K562 (cell line): ENCODE data around the gene TMEM45A. TPM values are rescaled to one million over a fixed set of nuclear protein-coding genes. Genes with fewer than 3 reads are reported as not detected.
A peak's percentile ranks its signal among the peaks of the same experiment; 100 is the strongest.

ENCODE experiments used
- CBFA2T2 ChIP-seq: fragments of 450-650 bp; conservative IDR thresholded peaks from 2 replicates; pipeline ENCODE4 v1.6.1; 2017; ENCODE audit warnings: mild to moderate bottlenecking
- CBX1 ChIP-seq: sonication (generic); IDR thresholded peaks from 2 replicates; pipeline ENCODE4 v1.6.1; 2016; ENCODE audit warnings: antibody characterized with exemption, low read depth, mild to moderate bottlenecking
- CBX2 ChIP-seq: fragments of 200-600 bp; sonication (generic); IDR thresholded peaks from one replicate; pipeline ENCODE4 v1.6.1; 2012; ENCODE audit warnings: mild to moderate bottlenecking, low read length, inconsistent platforms; ENCODE audit not compliant: insufficient read depth, poor library complexity, severe bottlenecking
- CC2D1A ChIP-seq: fragments of 450-650 bp; IDR thresholded peaks from 2 replicates; pipeline ENCODE4 v1.6.1; 2017; ENCODE audit warnings: mild to moderate bottlenecking
- CREB1 ChIP-seq, 2 experiments: sonication (generic) in 1 of 2; formaldehyde crosslinking in 1 of 2; IDR thresholded peaks; 2 replicates each; pipeline versions ENCODE4 v1.6.1 to v1.8.0; 2012 to 2022; ENCODE audit warnings: inconsistent platforms in 1 of 2, mild to moderate bottlenecking in 1 of 2, missing genetic modification reagents in 1 of 2, moderate library complexity in 1 of 2
- CREBBP ChIP-seq: IDR thresholded peaks from one replicate; pipeline ENCODE4 v1.6.1; 2012; ENCODE audit warnings: low read depth, mild to moderate bottlenecking, control low read depth, inconsistent platforms, low read length
- CTCF ChIP-seq, 3 experiments: IDR thresholded peaks in 2 of 3; conservative IDR thresholded peaks in 1 of 3; 2 replicates each; pipeline ENCODE4 v1.5.1; 2011 to 2012; ENCODE audit warnings: low read length in 3 of 3, mild to moderate bottlenecking in 3 of 3, control low read depth in 2 of 3, improper control_type of control experiment in 1 of 3, inconsistent platforms in 1 of 3, low read depth in 1 of 3, mixed read lengths in 1 of 3, moderate library complexity in 1 of 3; ENCODE audit not compliant: insufficient read depth in 2 of 3
- E2F1 ChIP-seq: sonication (generic); formaldehyde crosslinking; IDR thresholded peaks from 2 replicates; pipeline ENCODE4 v1.8.1; 2023; ENCODE audit warnings: mild to moderate bottlenecking, missing genetic modification reagents, moderate library complexity
- FOSL1 ChIP-seq: fragments of 200-800 bp; sonication (Bioruptor generic); conservative IDR thresholded peaks from 2 replicates; pipeline ENCODE4 v1.6.1; 2016; ENCODE audit warnings: missing genetic modification characterization, missing compliant biosample characterization
- HIVEP1 ChIP-seq: fragments of 250-450 bp; sonication (Bioruptor Pico); IDR thresholded peaks from 2 replicates; pipeline ENCODE4 v1.4.0; 2020; ENCODE audit warnings: mild to moderate bottlenecking
- HNRNPUL1 ChIP-seq: fragments of 200-400 bp; formaldehyde crosslinking; IDR thresholded peaks from 2 replicates; pipeline ENCODE4 v1.6.1; 2017; ENCODE audit warnings: low read length
- IRF2 ChIP-seq: sonication (generic); formaldehyde crosslinking; IDR thresholded peaks from 2 replicates; pipeline ENCODE4 v1.8.1; 2022; ENCODE audit warnings: mild to moderate bottlenecking, missing genetic modification reagents
- L3MBTL2 ChIP-seq: fragments of 450-650 bp; IDR thresholded peaks from 2 replicates; pipeline ENCODE4 v1.6.1; 2016; ENCODE audit warnings: mild to moderate bottlenecking, moderate library complexity
- LARP7 ChIP-seq: fragments of 450-650 bp; IDR thresholded peaks from 2 replicates; pipeline ENCODE4 v1.6.1; 2016
- MAZ ChIP-seq, 2 experiments: fragments of 450-650 bp in 1 of 2; sonication (generic) in 1 of 2; formaldehyde crosslinking; IDR thresholded peaks in 1 of 2; conservative IDR thresholded peaks in 1 of 2; 2 replicates each; pipeline versions ENCODE4 v1.4.0 to v1.5.0; 2020; ENCODE audit warnings: mild to moderate bottlenecking in 1 of 2, missing genetic modification reagents in 1 of 2
- MED1 ChIP-seq: sonication (generic); formaldehyde crosslinking; IDR thresholded peaks from 2 replicates; pipeline ENCODE4 v1.8.1; 2023; ENCODE audit warnings: missing genetic modification reagents, borderline replicate concordance
- POLR2AphosphoS2 ChIP-seq: IDR thresholded peaks from 2 replicates; pipeline ENCODE4 v1.6.1; 2012; ENCODE audit warnings: low read length, improper control_type of control experiment
- POLR2G ChIP-seq: fragments of 200-400 bp; formaldehyde crosslinking; IDR thresholded peaks from 2 replicates; pipeline ENCODE4 v1.6.1; 2017; ENCODE audit warnings: low read depth, mild to moderate bottlenecking, antibody characterized with exemption, low read length, moderate library complexity
- SMAD1 ChIP-seq: fragments of 150-350 bp; IDR thresholded peaks from 2 replicates; pipeline ENCODE4 v1.6.1; 2014; ENCODE audit warnings: low read length, low read depth; ENCODE audit not compliant: partially characterized antibody
- SMARCA5 ChIP-seq: fragments of 450-650 bp; IDR thresholded peaks from 2 replicates; pipeline ENCODE4 v1.6.1; 2016
- SMC3 ChIP-seq: conservative IDR thresholded peaks from 2 replicates; pipeline ENCODE4 v1.6.1; 2011; ENCODE audit warnings: low read depth, low read length, improper control_type of control experiment; ENCODE audit not compliant: insufficient read depth
- TSC22D4 ChIP-seq: fragments of 450-650 bp; IDR thresholded peaks from 2 replicates; pipeline ENCODE4 v1.6.1; 2016; ENCODE audit warnings: missing genetic modification characterization, missing biosample characterization, control low read depth
- VEZF1 ChIP-seq: fragments of 200-800 bp; sonication (Bioruptor generic); IDR thresholded peaks from 2 replicates; pipeline ENCODE4 v1.6.1; 2017; ENCODE audit warnings: missing genetic modification characterization, missing compliant biosample characterization
- ZNF140 ChIP-seq: fragments of 250-450 bp; sonication (Bioruptor Pico); IDR thresholded peaks from 2 replicates; pipeline ENCODE4 v1.8.0; 2021; ENCODE audit warnings: moderate library complexity, mild to moderate bottlenecking, inconsistent platforms
- ZNF444 ChIP-seq: fragments of 250-450 bp; sonication (Bioruptor Pico); IDR thresholded peaks from 2 replicates; pipeline ENCODE4 v1.4.0; 2020; ENCODE audit warnings: mild to moderate bottlenecking, moderate library complexity
- ZNF740 ChIP-seq, 3 experiments: fragments of 200-800 bp in 1 of 3; sonication (Bioruptor generic) in 1 of 3; sonication (generic) in 1 of 3; formaldehyde crosslinking in 1 of 3; IDR thresholded peaks; 2 replicates each; pipeline versions ENCODE4 v1.6.1 to v1.8.0; 2016 to 2022; ENCODE audit warnings: mild to moderate bottlenecking in 2 of 3, missing compliant biosample characterization in 2 of 3, missing genetic modification characterization in 2 of 3, missing genetic modification reagents in 1 of 3
- polyA plus RNA-seq, 8 experiments: library from polyadenylated mRNA; depleted of rRNA in 4 of 8; stranded (reverse) in 5 of 8; unstranded in 3 of 8; fragments of >200 nt; fragmentation: Nextera tagmentation in 2 of 8; fragmentation: Illumina TruSeq in 1 of 8; extraction: Ambion mirVana in 2 of 8; extraction: Trizol in 1 of 8; gene quantifications; 2 replicates each; pipeline versions ENCODE4 v1.2.1 to v1.2.3, GENCODE V29; 2011 to 2014; ENCODE audit warnings: inconsistent platforms in 1 of 8, missing spikeins in 1 of 8
- total RNA-seq, 7 experiments: library from RNA; depleted of rRNA in 6 of 7; stranded (reverse); fragments of >200 nt in 6 of 7; fragmentation: Illumina TruSeq in 2 of 7; extraction: Trizol in 2 of 7; gene quantifications; 2 replicates each; pipeline versions ENCODE4 v1.2.1 to v1.2.3, GENCODE V29; 2011 to 2021; ENCODE audit warnings: low replicate concordance in 1 of 7

TMEM45A gene
- total and polyA plus RNA-seq, 9 of the 15 experiments (the other 6 are each of a cell fraction or from before 2014, with no cell fraction given), result 0.41 to 4.1 (median 0.95) TPM

- no peak for TF ChIP-seq POLR2AphosphoS2
- TF ChIP-seq HNRNPUL1, result no peak
- no peak for TF ChIP-seq MAZ (CRISPR knock-in tag; conservative IDR thresholded peaks at IDR 0.05 in 1 of 2, IDR thresholded peaks at IDR 0.05 in 1 of 2)
- TF ChIP-seq CBX1, result no peak
- TF ChIP-seq SMARCA5, result no peak
- TF ChIP-seq ZNF140, result no peak
- no peak for TF ChIP-seq HIVEP1 (CRISPR knock-in tag)
- TF ChIP-seq CBFA2T2, result no peak
- TF ChIP-seq CC2D1A, result peak; percentile 67
- no peak for TF ChIP-seq SMAD1
- no peak for TF ChIP-seq VEZF1
- no peak for TF ChIP-seq MED1
- no peak for TF ChIP-seq L3MBTL2
- no peak for TF ChIP-seq CREBBP
- TF ChIP-seq POLR2G, result no peak
- no peak for TF ChIP-seq E2F1
- TF ChIP-seq IRF2 (CRISPR knock-in tag), result no peak
- TF ChIP-seq FOSL1 (tag), result no peak
- no peak for TF ChIP-seq CBX2
- no peak for TF ChIP-seq ZNF444 (CRISPR knock-in tag)
- TF ChIP-seq SMC3, result peak; percentile 74
- TF ChIP-seq CREB1 (IDR thresholded peaks at IDR 0.05), result no peak
- TF ChIP-seq CREB1 (CRISPR knock-in tag; IDR thresholded peaks at IDR 0.05), result no peak
- TF ChIP-seq CTCF (IDR thresholded peaks at IDR 0.05 in 2 of 3, conservative IDR thresholded peaks at IDR 0.05 in 1 of 3; ENCODE audit: insufficient read depth in 2 of 3, low read depth in 1 of 3, low read length in 3 of 3), result peak; percentile 66 to 82 (median 67)
- no peak for TF ChIP-seq ZNF740 (CRISPR knock-in tag; IDR thresholded peaks at IDR 0.05)
- TF ChIP-seq ZNF740 (tag; IDR thresholded peaks at IDR 0.05), result no peak
- no peak for TF ChIP-seq TSC22D4 (tag)
- no peak for TF ChIP-seq LARP7
Measured at GRCh38 chr3:100463002-100463401, 29.4 kb upstream of the TMEM45A start (continued).
